ENCODE measurements around the gene SLC29A4.
"Not testable (repeated sequence)": the region's sequence is repeated elsewhere in the genome, so short reads cannot be mapped to it uniquely, and the experiment has no call there.

SLC29A4 gene

DNA sequence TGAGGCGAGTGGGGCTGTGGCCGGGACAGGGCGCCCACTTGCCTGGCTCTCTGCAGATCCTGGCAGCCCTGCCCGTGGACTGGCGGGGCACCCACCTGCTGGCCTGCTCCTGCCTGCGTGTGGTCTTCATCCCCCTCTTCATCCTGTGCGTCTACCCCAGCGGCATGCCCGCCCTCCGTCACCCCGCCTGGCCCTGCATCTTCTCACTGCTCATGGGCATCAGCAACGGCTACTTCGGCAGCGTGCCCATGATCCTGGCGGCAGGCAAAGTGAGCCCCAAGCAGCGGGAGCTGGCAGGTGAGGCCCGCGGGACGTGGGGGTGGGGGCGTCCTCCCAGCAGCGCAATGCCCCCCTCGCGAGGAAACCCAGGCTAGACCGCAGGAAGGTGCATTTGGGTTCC lies 17.6 kb downstream of the SLC29A4 start:
- DNase-seq = no peak

DNA sequence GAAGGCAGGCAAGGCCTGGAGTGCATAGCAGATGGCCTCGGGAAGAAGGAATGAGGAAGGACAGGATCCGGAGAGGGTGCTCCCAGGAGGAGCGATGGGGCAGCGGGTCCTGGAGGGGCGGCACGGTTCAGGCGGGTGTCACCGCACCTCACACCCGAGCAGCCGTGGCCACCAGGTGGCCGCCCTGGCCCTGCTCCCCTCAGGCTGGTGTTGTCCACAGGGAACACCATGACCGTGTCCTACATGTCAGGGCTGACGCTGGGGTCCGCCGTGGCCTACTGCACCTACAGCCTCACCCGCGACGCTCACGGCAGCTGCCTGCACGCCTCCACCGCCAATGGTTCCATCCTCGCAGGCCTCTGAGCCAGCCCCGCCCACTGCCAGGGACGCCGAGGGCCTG lies 19.8 kb downstream of the SLC29A4 start:
- DNase-seq = no peak

DNA sequence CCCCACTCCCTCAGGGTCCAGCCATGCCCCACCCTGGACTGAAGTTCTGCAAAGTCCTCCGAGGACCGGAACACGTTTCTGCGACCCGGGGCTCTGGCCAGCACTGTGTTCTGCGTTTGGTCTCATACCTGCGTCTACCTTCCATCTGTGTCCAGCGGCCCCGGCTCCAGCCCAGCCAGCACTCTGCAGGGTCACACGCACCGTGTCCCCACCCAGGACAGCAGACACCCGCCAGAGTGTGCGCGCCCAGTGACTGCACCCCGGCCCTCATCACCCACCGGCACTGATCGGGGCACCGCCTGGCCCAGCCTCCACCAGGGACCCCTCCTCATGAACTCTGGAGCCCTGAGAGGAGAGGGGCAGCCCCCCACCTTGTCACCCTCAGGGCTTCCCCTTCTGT lies 20.3 kb downstream of the SLC29A4 start:
- DNase-seq = no peak

DNA sequence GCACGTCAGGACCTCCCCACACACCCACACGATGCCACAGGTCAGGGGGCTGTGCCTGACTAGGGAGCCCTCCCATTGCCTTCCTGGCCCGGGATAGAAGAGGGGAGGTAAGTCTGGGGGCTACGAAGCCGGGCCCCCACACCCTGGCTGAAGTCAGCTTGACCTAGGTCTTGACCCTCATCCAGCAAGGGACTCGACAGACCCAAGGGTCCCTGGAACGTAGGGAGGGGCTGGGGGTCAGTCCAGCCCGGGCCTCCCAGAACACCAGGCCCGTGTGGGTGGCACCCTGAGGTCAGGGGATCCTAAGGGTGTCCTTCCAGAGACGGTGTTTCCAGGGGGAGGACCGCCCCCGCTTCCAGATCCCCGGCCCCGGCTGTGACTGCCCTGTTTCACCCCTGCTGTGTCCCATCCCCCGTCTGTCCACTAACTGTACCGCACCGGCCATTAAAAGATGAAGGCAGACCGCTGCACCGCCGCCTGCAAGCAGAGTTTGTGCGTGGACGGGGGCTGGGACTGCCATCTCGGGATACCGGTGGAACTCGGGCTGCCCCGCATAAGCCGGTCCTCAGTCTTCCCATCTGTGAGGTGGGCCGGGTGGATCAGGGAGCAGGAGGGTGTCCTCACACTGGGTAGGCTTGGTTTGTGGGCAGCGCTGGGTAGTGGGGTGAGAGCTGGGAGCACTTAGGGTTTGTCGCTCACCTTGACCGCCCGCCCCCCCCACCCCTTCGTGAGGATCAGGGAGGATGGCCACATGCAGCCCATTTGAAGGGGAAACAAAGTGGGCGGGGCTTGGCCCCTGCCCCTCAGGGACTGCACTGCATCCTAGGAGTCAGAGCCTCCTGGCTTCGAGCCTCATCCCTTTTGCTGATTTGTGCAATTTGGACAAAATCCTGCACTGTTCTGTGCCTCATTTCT lies 21.1 kb downstream of the SLC29A4 start:
- DNase-seq = no peak

DNA sequence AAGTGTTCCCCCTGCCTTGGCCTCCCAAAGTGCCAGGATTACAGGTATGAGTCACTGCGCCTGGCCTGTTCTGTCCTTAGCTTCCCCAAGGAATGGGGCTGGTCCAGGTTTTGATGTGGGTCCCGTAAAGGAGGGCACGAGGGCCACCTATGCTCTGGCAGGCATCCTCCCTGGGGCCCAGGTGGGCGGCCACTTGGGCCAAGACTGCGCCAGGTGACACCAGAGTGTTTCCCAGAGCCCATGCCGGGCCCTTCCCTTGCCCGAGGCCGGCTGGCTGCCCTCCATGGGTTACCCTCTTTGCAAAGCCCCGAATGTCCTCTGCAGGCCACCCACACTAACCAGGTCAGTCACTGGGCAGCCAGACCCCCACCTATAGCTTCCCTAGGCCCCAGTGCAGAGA lies 22.3 kb downstream of the SLC29A4 start:
- not testable (repeated sequence) for DNase-seq

DNA sequence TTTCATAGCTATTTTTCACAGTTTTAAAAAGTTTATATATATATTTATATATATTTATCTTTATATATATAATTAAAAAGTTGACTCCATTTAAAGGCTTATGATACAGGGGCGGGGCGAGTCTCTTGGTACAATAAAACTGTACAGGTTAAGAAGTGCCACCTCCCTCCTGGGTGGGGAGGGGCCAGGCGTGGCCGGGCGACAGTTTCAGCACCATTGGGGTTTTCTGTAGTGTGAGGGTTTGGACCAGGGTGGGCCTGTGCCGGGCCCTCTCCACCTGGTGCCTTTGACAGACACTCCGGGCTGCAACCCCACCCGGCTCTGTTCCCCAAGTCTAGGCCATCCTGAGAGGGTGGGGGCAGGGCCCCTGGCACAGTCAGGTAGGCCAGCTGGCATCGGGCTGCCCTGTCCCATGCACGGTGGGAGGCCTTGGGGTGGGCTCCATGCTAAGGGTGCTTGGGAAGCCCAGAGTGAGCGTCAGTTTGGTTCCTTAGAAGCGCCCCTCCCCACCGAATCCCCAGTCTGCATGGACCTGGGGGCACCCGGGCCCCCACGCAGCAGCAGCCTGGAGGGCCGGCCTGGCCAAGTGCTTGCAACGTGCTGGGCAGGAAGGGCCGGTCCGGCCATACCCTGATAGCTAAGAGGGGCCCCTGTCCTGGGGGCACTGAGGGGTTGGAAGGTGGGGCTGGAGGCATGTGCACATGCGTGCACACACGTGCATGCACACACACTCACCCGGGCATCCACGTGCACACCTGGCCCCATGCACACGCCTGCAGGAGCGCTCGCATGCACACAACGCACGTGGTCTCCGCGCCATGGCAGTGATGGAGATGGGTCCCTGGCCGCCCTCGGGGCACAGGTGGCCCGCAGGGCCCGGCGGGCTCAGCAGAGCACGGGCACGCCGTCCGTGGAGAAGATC lies 24.7 kb downstream of the SLC29A4 start:
- not testable (repeated sequence) for DNase-seq

GRCh38 chr7:5309146-5309545 lies 26.4 kb downstream of the SLC29A4 start:
- DNase-seq = no peak

DNA sequence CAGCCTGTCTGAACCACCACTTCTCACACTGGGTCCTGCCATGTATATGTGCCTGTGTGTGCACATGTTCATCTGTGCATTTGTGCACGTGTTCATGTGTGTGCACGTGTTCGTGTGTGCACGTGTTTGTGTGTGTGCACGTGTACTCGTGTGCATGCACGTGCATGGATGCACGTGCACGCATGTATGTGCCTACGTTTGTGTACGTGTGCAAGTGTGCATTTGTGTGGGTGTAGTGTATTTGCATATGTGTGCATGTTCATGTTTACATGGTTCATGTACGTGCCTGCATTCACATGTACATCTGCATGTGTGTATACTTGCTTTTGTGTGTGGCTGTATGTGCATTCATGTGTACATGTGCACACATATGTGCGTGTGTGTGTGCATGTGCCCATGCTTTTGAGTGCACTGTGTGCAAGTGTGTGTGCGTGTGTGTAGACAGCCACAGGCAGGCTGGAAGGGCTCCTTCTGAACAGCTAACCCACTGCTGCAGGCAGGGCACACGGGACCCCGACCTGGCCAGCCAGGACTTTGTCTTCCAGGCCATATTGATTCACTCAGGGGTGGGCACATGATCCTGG lies 28.2 kb downstream of the SLC29A4 start:
- DNase-seq = no peak

- not testable (repeated sequence) for DNase-seq
Measured at GRCh38 chr7:5312276-5313070, 29.7 kb downstream of the SLC29A4 start.

DNA sequence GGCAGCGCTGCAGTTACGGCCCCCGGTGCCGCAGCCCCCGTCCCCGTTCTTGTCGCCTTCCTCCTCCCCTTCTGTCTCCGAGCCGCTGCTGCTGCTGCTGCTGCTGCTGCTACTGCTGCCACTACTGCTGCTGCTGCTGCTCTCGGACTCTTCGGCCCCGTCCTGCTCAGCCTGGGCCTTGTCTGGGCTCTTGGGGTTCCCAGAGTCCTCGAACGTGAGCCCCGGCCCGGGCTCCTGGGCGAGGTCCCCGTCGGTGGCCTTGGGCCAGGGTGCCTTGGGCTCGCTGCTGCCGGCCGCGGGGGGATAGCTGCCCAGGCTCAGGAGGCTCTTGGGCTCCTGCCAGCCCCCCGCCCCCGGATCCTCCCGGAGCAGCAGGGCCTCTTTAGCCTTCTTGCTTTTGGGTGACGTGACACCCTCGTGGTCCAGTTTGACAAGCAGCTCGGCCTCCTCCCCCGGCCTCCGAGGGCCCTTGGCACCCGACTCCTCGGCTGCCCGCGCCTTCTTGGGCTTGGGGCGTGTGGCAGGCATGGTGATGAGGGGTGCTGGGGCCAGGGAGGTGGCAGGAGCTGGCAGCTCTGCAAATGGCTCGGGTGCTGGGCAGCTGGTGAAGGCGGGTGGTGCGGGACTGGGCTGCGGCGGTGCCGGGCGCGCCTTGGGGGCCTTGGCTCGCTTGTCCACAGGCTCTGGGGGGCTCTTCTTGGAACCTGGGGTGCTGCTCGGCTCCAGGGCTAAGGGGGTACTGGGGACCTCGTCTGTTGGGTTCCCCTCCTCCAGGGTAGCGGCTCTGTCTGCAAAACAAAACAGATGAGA lies 30.5 kb downstream of the SLC29A4 start:
- not testable (repeated sequence) for DNase-seq

GRCh38 chr7:5314864-5315263 lies 32.1 kb downstream of the SLC29A4 start:
- no peak for DNase-seq

DNA sequence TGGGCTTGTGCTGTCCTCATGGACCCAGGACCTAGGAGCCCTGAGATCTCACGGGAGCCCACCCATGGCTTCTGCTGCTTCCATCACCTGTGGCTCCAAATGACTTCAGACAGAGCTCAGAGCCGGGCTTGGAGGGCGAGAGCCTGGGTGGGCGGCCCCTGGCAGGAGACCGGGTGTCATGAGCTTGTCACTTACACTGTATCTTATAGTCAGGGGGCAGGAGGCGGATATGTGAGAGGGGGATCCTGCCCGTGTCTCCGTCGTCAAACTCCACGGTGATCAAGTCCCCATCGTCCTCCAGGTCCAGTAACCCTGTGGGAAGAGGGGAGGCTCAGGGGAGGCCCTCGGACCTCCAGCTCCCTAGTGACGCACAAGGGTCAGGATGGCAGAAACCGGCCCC lies 33.0 kb downstream of the SLC29A4 start:
- DNase-seq = no peak

GRCh38 chr7:5318613-5319012 lies 35.9 kb downstream of the SLC29A4 start:
- not testable (repeated sequence) for DNase-seq

DNA sequence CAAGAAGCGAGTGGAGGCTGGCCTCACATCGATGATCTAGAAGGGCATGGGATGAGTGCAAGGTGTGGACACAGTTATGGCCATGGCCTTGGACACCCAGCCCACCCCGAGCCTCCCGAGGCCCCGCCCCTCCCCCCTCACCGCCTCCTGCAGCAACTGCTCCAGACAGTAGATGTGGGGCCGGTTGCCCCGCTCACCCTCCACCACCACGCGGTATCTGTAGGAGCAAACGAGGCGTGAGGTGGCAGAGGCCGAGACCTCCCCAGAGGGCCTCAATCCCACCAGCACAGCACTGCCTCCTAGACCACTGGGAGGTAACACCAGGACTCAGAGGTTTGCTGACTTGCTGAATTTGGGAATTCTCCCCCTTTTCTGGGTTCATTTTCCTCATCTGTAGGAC lies 37.6 kb downstream of the SLC29A4 start:
- DNase-seq = no peak

DNA sequence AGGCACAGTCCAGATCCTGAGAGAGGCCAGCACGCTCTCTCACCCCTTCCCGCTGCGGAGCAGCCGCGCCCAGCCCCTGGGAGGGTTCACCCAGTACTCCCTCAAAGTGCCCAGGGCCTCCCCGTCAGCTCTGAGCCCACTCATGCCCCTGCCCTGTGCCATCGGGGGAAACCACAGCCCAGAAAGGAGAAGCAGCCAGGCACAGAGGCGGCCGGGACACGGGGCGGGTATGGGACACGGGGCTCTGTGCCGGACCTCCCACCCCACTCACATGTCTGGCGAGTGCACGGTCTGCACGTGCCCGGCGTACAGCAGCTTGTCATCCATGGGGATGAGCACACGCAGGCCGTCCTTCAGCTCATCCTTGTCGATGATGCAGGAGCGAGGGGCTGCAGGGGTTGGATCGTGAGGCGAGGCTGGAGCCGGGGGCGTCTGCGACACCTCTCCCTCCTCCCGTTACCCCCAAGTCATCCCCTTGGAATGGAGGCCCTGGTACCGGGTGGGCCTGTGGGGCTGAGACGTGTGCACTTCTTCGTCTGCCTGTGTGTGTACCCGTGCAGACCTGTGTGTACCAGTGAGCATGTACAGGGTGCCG lies 38.2 kb downstream of the SLC29A4 start:
- no peak for DNase-seq

DNA sequence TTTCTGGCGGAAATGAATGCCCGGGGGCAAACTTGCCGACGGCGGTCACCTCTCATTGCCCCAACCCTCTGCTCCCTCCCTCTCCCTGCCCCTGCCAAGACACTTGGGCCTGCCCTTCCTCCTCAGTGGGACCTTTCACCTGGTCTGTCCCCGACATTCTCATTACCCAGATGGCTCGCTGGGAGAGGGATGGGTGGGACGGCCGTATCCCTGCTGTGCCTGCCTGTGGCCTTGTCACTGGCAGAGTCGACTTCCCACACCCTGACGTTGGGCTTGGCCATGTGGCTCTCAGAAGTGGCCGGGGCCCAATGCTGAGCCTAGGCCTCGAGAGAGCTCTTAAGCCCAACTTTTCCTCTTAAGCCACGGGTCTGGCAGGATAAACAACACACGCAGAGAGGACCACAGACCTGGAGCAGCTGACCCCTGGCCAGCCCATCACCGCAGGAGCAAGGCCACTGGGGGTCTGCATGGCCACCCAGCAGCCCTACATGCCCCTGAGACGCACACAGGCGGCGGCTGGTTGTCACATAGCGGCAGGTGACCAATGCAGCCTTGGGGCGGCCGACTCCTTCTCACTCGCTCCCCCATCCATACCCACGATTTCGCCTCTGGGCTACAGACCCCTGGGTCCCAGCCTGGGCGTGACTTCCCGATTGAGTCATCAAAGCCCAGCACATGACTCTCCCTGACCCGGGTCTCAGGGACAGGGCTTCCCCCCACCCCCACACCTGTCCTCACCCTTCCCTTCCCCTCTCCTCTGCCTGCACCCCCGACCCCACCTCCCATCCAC lies 40.1 kb downstream of the SLC29A4 start:
- no peak for DNase-seq

GRCh38 chr7:5323800-5324781 lies 41.3 kb downstream of the SLC29A4 start:
- DNase-seq = not testable (repeated sequence)

- DNase-seq = no peak
Measured at GRCh38 chr7:5324961-5325360, 42.2 kb downstream of the SLC29A4 start.

DNA sequence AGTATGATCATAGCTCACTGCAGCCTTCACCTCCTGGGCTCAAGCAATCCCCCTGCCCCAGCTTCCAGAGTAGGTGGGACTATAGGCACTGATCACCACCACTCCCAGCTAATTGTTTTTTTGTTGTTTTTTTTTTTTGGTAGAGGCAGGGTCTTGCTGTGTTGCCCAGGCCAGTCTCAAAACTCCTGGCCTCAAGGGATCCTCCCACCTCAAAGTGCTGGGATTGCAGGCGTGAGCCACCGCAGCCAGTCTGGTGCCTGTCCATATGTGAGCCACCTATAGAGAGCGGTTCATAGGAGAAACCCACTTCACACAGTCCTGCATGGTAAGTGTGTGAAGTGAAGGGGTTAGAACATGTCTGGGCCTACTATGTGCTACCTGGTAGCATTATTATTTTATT lies 47.5 kb downstream of the SLC29A4 start:
- no peak for DNase-seq

Measured in eye (tissue), 1 donor.